HepG2 (cell line): ENCODE data around the gene MLLT1. TPM values are rescaled to one million over a fixed set of nuclear protein-coding genes. Genes with fewer than 3 reads are reported as not detected.

Experiments
- ATAC-seq: fragments of 200-7000 bp; cut with Tn5 transposase; 3 replicates; pipeline ENCODE4 v1.9.1; 2020; ENCODE audit warnings: mild to moderate bottlenecking, moderate library complexity
- BruUV-seq: library from RNA; stranded (reverse); fragments of 400-500 nt; replicated peaks from 2 replicates; lab custom pipeline; 2021; lab: Mats Ljungman, UMichigan
- CTCF ChIA-PET: fragments of 300-600 bp; formaldehyde crosslinking; extraction: SDS; loops from one replicate; lab custom pipeline; 2021; ENCODE audit warnings: low total read pairs, inconsistent platforms, low intra/inter-chr PET ratio; lab: Yijun Ruan, JAX
- POLR2A ChIA-PET: fragments of 350-600 bp; sonication (Branson Sonifier 250); formaldehyde crosslinking; loops from one replicate; lab custom pipeline; 2020; ENCODE audit warnings: antibody characterized with exemption, inconsistent platforms; lab: Yijun Ruan, JAX
- DNase-seq: peaks from one replicate; pipeline ENCODE4 v3.0.0-alpha.2; 2015; ENCODE audit warnings: low spot score
- FAIRE-seq: peaks from 3 replicates; lab custom pipeline; 2011; peaks lifted over from hg19 to GRCh38; lab: Jason Lieb, UNC
- H2AFZ ChIP-seq: one replicate; pipeline ENCODE4 v1.6.1; 2011; ENCODE audit warnings: low read length, inconsistent platforms
- H3K27ac ChIP-seq: fragments of 300-600 bp; 3 replicates; pipeline ENCODE4 v1.8.0; 2011; ENCODE audit warnings: mixed run types, mild to moderate bottlenecking, mixed read lengths, low read length, inconsistent platforms; ENCODE audit not compliant: insufficient read depth; ENCODE audit errors: extremely low read length
- H3K27me3 ChIP-seq, 2 experiments: fragments of 200-600 bp in 1 of 2; 2 replicates in 1 of 2; 3 replicates in 1 of 2; pipeline versions ENCODE4 v1.6.0 to v1.8.0; 2011; ENCODE audit warnings: low read length in 2 of 2, mild to moderate bottlenecking in 2 of 2, moderate library complexity in 2 of 2, inconsistent platforms in 1 of 2; ENCODE audit not compliant: insufficient read depth in 2 of 2, control insufficient read depth in 1 of 2
- H3K36me3 ChIP-seq, 2 experiments: fragments of 200-600 bp in 1 of 2; replicated peaks in 1 of 2; 2 replicates in 1 of 2; 3 replicates in 1 of 2; pipeline versions ENCODE4 v1.5.1 to v1.8.0; 2011; ENCODE audit warnings: low read length in 2 of 2, inconsistent platforms in 1 of 2; ENCODE audit not compliant: insufficient read depth in 2 of 2, control insufficient read depth in 1 of 2
- H3K4me1 ChIP-seq: 2 replicates; pipeline ENCODE4 v1.5.1; 2012; ENCODE audit warnings: low read length, inconsistent platforms; ENCODE audit not compliant: insufficient read depth
- H3K4me2 ChIP-seq: 2 replicates; pipeline ENCODE4 v1.6.0; 2011; ENCODE audit warnings: low read depth, low read length, inconsistent platforms
- H3K4me3 ChIP-seq, 3 experiments: fragments of 200-600 bp in 1 of 3; sonication (generic), shearing (Covaris generic) in 1 of 3; replicated peaks in 1 of 3; 2 replicates each; pipeline ENCODE4 v1.5.1; 2011 to 2016; ENCODE audit warnings: low read length in 3 of 3, inconsistent platforms in 2 of 3, low read depth in 2 of 3, mild to moderate bottlenecking in 2 of 3, control low read depth in 1 of 3, mixed read lengths in 1 of 3; ENCODE audit not compliant: insufficient read depth in 1 of 3
- H3K79me2 ChIP-seq: one replicate; pipeline ENCODE4 v1.6.1; 2011; ENCODE audit warnings: low read length, inconsistent platforms; ENCODE audit not compliant: insufficient read depth
- H3K9ac ChIP-seq: 2 replicates; pipeline ENCODE4 v1.6.0; 2011; ENCODE audit warnings: mild to moderate bottlenecking, low read depth, low read length, inconsistent platforms; ENCODE audit not compliant: insufficient read depth
- H3K9me3 ChIP-seq: 2 replicates; pipeline ENCODE4 v1.5.1; 2012; ENCODE audit warnings: mild to moderate bottlenecking, low read length
- H4K20me1 ChIP-seq: 2 replicates; pipeline ENCODE4 v1.6.0; 2011; ENCODE audit warnings: inconsistent platforms, mild to moderate bottlenecking, low read length, moderate library complexity; ENCODE audit not compliant: insufficient read depth
- AGO2 ChIP-seq: fragments of 200-400 bp; formaldehyde crosslinking; optimal IDR thresholded peaks from 2 replicates; pipeline ENCODE3; 2017; ENCODE audit warnings: mild to moderate bottlenecking, low read depth, low read length, moderate library complexity
- HNRNPLL ChIP-seq: fragments of 200-400 bp; formaldehyde crosslinking; IDR thresholded peaks from 2 replicates; pipeline ENCODE4 v1.6.1; 2017; ENCODE audit warnings: mild to moderate bottlenecking, low read depth, low read length; ENCODE audit not compliant: poor library complexity, severe bottlenecking
- MNT ChIP-seq: fragments of 450-650 bp; IDR thresholded peaks from 2 replicates; pipeline ENCODE4 v1.6.1; 2016
- UBTF ChIP-seq: sonication (generic); formaldehyde crosslinking; IDR thresholded peaks from 2 replicates; pipeline ENCODE4 v1.4.0; 2020; ENCODE audit warnings: mild to moderate bottlenecking, missing genetic modification reagents
- ZNF687 ChIP-seq: sonication (generic); formaldehyde crosslinking; IDR thresholded peaks from 2 replicates; pipeline ENCODE4 v1.5.1; 2020; ENCODE audit warnings: mild to moderate bottlenecking, missing genetic modification reagents, moderate library complexity
- WGBS: methylation state at CpG from one replicate; pipeline ENCODE4 v1.1.6; 2017; ENCODE audit warnings: low lambda C conversion rate; 5-methylcytosine and 5-hydroxymethylcytosine counted together
- in situ Hi-C: cut with HindIII; loops from 2 replicates; pipeline ENCODE4 v1.10.0; 2017; ENCODE audit warnings: low pct_unique_long_range_greater_than_20kb; ENCODE audit not compliant: extremely low pct_ligation_motif_present
- intact Hi-C: fragments of 100-400 bp; cut with micrococcal nuclease; formaldehyde crosslinking; loops from one replicate; pipeline ENCODE4 v1.10.0; 2022; ENCODE audit not compliant: unreplicated experiment
- polyA plus RNA-seq, 8 experiments: library from polyadenylated mRNA; depleted of rRNA in 3 of 8; stranded (reverse) in 7 of 8; unstranded in 1 of 8; fragments of >200 nt; fragmentation: Illumina TruSeq in 4 of 8; extraction: Trizol in 4 of 8; gene quantifications; 2 replicates each; pipeline versions ENCODE4 v1.2.1 to v1.2.3, GENCODE V29; 2011 to 2016; ENCODE audit warnings: low read depth in 4 of 8, missing spikeins in 1 of 8, mixed read lengths in 1 of 8; ENCODE audit not compliant: insufficient read depth in 1 of 8
- total RNA-seq, 5 experiments: library from RNA; depleted of rRNA; stranded (reverse); fragments of >200 nt; fragmentation: Illumina TruSeq; extraction: Trizol; gene quantifications; 2 replicates each; pipeline ENCODE4 v1.2.3, GENCODE V29; 2016; ENCODE audit warnings: low read depth in 1 of 5

MLLT1 gene
- total and polyA plus RNA-seq, 2 of the 13 experiments (the other 11 are each of a cell fraction or from before 2014, with no cell fraction given), result 11.7 to 12.2 TPM

GRCh38 chr19:6275170-6275744, 4.5 kb downstream of the MLLT1 start:
- H3K4me3 ChIP-seq, result no peak overlapping the region
- TF ChIP-seq UBTF (CRISPR knock-in tag) (0 out of 2 replicates have a peak, but pooled peaks have one; percentile 24), MNT (peak; percentile 70), AGO2 (no peak), HNRNPLL (no peak), ZNF687 (CRISPR knock-in tag) (0 out of 2 replicates have a peak, but pooled peaks have one; percentile 11)
- TF ChIP-seq, all 625 proteins: peak for 3
- no peak for ATAC-seq
- WGBS, result 65% methylated on average over 17 of the region's 18 CpGs
- CTCF ChIA-PET, result no interaction called here
- H3K27me3 ChIP-seq, result no peaks in the 10 kb centered on the region
- intact Hi-C loops, result no loop called here
- BruUV-seq, result no TSS peak
- H3K4me1 ChIP-seq, result peaks cover 66% of the 10 kb centered on the region
- H3K4me2 ChIP-seq, result no peak overlapping the region; the same call in 1 of the 2 replicates
- FAIRE-seq, result peak; percentile 50
- POLR2A ChIA-PET, result no interaction called here
- H3K9ac ChIP-seq, result no peak overlapping the region
- peak overlapping the region; percentile 57 for H3K27ac ChIP-seq
- peaks cover 0 to 14% of the 10 kb centered on the region in 2 experiments for H3K36me3 ChIP-seq
- peaks cover 89% of the 10 kb centered on the region for H3K79me2 ChIP-seq
- no peaks in the 10 kb centered on the region for H3K9me3 ChIP-seq
- peaks cover 32% of the 10 kb centered on the region; the same call in 1 of the 2 replicates for H4K20me1 ChIP-seq
- in situ Hi-C loops, result no loop called here
- DNase-seq, result no peak
- no peak overlapping the region for H2AFZ ChIP-seq
